NCI-H1048 (cell line): Measurements from ENCODE around the gene TAF8.

Source experiments
- DNase-seq: peaks from one replicate; lab custom pipeline; 2025; lab: John Stamatoyannopoulos, UW

The TAF8 gene

GRCh38 chr6:42123379-42124103 is 73.2 kb downstream of the TAF8 start:
- DNase-seq = no peak

- DNase-seq = no peak
These were observed 74.0 kb downstream of the TAF8 start for GRCh38 chr6:42124223-42124836.

GRCh38 chr6:42125231-42125630 is 74.9 kb downstream of the TAF8 start:
- DNase-seq = no peak

GRCh38 chr6:42125663-42126062 is 75.3 kb downstream of the TAF8 start:
- DNase-seq = no peak

GRCh38 chr6:42128460-42129359 is 78.4 kb downstream of the TAF8 start:
- DNase-seq = no peak

- no peak for DNase-seq
These were observed 79.0 kb downstream of the TAF8 start for GRCh38 chr6:42129360-42129676.

- no peak for DNase-seq
These were observed 81.2 kb downstream of the TAF8 start for GRCh38 chr6:42131531-42131930.

GRCh38 chr6:42133926-42134325 is 83.6 kb downstream of the TAF8 start:
- no peak for DNase-seq

GRCh38 chr6:42135161-42135560 is 84.8 kb downstream of the TAF8 start:
- DNase-seq = no peak

- no peak for DNase-seq
These were observed 85.4 kb downstream of the TAF8 start for GRCh38 chr6:42135722-42136121.

GRCh38 chr6:42136508-42137193 is 86.3 kb downstream of the TAF8 start:
- no peak for DNase-seq
